Mammary epithelial cell (primary cell): ENCODE data around the gene ADGRG3.

Experiments used
- CTCF ChIP-seq, 2 donors: IDR thresholded peaks in 1 of 2; conservative IDR thresholded peaks in 1 of 2; 2 replicates each; pipeline ENCODE4 v1.5.1; 2011 to 2012; ENCODE audit warnings: inconsistent platforms in 2 of 2, low read length in 2 of 2, mild to moderate bottlenecking in 2 of 2, control low read depth in 1 of 2, low read depth in 1 of 2; ENCODE audit not compliant: insufficient read depth in 1 of 2; ENCODE audit errors: extremely low read depth in 1 of 2
- EZH2 ChIP-seq: IDR thresholded peaks from 2 replicates; pipeline ENCODE4 v1.6.1; 2012; ENCODE audit warnings: low read length, inconsistent platforms, borderline replicate concordance

GRCh38 chr16:57619133-57619605, 48.9 kb upstream of the ADGRG3 start:
- TF ChIP-seq CTCF (conservative IDR thresholded peaks at IDR 0.05 in 1 of 2, IDR thresholded peaks at IDR 0.05 in 1 of 2; ENCODE audit: extremely low read depth in 1 of 2, insufficient read depth in 1 of 2, low read depth in 1 of 2, low read length in 2 of 2) (no peak), EZH2 (no peak)
